CD4-positive, alpha-beta T cell treated with Interleukin-6 for 4 hours (primary cell): Measurements from ENCODE around the gene PDXP.
"Not testable (repeated sequence)": the region's sequence is repeated elsewhere in the genome, so short reads cannot be mapped to it uniquely, and the experiment has no call there.

Experiments
- DNase-seq: peaks from one replicate; pipeline ENCODE4 v3.0.0-alpha.2; 2020; ENCODE audit warnings: mixed read lengths

Gene PDXP

GRCh38 chr22:37675930-37676735, 17.6 kb downstream of the PDXP start:
- peak; percentile 26 for DNase-seq

DNA sequence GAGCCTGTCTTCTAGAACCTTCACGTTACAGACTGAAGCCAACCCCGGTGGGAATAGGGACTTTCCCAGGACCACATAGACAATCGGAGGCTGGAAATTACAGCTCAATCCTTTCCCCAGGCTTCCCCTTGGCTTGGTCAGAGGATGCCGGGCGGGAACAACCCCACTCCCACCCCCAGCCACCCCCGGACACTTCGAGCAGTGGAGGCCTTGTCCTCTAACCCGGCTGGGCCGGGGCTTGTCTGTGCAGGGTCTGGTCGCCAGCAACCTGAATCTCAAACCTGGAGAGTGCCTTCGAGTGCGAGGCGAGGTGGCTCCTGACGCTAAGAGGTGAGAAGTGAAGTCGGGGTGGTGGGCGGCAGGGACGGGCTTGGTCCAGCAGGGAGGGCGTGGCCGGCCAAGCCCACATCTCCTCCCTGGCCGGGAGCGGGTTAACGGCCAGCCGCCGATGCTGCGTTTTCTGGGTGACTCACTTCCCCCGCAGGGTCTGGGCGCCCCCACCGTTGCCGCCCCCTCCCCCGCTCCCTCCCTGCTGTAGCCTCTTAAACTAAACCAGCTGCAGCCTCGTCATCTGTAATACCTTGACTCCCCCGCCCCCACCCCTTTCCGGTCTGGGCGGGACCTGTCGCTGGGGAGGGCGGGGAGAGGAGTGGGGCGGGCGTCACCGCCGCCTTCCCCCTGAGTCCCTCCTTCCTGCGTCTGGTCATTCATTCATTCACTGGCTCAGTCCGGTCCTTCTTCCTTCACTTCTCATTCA, 18.4 kb downstream of the PDXP start:
- DNase-seq: peak; percentile 97

DNA sequence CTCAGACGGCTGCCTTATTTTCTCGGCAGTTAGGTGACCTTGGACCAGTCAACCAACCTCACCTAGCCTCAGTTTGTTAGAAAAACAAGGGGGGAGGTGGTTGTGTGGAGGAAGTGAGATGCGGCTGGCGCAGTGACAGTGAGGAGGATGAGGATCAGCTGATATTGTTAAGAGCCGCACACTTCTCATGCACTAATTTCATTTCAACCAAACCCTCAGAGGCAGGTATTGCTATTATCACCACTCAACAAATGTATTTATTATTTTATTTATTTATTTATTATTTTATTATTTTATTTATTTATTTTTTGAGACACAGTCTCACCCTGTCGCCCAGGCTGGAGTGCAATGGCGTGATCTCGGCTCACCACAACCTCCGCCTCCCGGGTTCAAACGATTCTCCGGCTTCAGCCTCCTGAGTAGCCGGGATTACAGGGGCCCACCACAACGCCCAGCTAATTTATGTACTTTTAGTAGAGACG, 19.0 kb downstream of the PDXP start:
- DNase-seq: no peak

- DNase-seq: no peak
Observed at GRCh38 chr22:37678372-37678771, 19.8 kb downstream of the PDXP start.

- DNase-seq: no peak
Observed at GRCh38 chr22:37679670-37680069, 21.1 kb downstream of the PDXP start.

GRCh38 chr22:37680191-37680851, 21.8 kb downstream of the PDXP start:
- DNase-seq: no peak

- DNase-seq: no peak
Observed at GRCh38 chr22:37681001-37681424, 22.5 kb downstream of the PDXP start.

DNA sequence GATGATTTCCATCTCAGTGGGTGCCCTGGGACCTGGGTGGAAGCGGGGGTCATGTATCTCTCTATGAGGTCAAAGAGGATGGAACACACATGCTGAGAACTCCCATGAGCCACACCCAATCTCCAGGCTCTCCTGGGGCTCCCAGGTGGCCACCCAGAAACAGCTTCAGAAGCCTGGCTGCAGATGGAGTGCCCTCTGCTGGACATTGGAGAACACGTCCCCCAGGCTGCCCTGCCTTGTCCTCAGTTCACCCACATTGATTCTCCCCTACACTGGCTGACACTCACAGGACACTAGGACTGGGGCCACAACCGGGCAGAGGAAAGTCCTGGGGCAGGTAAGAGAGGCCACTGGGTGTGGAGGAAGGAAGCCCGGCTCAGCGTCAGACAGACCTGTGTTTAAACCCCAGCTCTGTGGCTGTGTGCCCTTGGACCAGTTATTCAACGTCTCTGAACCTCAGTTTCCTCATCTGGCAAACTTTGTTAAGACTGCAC, 23.1 kb downstream of the PDXP start:
- peak; percentile 81 for DNase-seq

- DNase-seq: no peak
Observed at GRCh38 chr22:37684803-37685615, 26.5 kb downstream of the PDXP start.

DNA sequence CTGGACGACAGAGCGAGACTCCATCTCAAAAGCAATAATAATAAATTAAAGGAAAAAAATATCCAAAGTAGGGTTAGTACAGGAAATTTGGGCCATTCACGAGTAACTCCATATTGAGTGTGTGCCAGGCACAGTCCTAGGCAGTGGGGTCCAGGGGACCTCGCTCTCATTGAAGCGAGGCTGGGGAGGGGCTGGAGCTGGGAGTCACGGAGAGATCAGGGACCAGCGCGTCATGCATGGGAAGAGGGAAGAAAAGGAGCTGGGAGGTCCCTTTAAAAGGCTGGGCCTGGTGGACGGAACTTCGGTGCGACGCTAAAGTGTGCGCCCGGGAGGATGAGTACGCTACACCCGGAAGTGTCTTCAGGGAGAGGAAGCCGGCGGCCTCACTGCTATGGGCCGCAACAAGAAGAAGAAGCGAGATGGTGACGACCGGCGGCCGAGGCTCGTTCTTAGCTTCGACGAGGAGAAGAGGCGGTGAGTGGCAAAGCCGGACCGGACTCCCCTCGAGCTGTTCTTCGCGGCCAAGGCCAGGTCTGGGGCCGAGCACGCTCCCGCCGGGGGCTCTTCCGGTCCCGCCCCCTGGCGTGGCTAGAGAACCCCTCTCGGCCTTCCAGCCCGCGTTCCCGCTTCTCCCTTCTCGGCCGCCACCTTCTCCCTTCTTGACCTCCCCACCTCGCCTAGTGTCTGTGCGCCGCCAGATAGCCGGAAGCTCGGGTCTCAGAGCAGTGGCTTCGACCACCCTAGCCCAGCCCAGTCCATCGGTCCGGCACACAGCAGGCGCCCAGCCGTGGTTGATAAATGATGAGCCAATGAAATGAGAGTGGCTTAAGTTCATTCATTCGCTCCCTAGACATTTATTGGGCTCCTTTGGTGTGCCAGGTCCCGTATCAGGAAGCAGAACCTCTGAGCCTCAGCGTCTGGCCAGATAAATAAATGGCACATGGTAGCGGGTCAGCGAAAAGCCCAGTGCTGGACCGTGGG, 27.8 kb downstream of the PDXP start, which contains the start of gene NOL12:
Gene NOL12, plus strand, starts transcription at position 342 of the 981 bp plus-strand sequence. Its CDS starts 50 bp downstream, at position 392.
- DNase-seq: peak; percentile 79

DNA sequence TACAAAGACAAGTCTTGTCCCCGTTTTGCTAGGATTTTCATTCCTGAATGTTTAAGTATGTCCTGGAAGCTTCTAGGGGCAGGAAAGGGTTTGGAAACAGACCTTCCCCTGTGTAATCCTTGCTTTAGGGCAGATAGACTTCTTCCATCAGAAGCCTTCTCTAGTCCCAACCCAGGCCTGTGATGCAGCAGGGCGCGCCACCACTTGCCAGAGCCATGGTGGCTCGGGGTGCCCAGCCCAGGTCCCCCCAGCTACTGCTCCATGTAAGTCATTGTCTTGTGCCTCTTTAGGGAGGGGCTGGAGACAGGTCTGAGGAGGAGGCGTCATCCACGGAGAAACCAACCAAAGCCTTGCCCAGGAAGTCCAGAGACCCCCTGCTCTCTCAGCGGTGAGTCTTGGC, 31.9 kb downstream of the PDXP start:
- no peak for DNase-seq

- no peak for DNase-seq
Observed at GRCh38 chr22:37690901-37691504, 32.5 kb downstream of the PDXP start.

DNA sequence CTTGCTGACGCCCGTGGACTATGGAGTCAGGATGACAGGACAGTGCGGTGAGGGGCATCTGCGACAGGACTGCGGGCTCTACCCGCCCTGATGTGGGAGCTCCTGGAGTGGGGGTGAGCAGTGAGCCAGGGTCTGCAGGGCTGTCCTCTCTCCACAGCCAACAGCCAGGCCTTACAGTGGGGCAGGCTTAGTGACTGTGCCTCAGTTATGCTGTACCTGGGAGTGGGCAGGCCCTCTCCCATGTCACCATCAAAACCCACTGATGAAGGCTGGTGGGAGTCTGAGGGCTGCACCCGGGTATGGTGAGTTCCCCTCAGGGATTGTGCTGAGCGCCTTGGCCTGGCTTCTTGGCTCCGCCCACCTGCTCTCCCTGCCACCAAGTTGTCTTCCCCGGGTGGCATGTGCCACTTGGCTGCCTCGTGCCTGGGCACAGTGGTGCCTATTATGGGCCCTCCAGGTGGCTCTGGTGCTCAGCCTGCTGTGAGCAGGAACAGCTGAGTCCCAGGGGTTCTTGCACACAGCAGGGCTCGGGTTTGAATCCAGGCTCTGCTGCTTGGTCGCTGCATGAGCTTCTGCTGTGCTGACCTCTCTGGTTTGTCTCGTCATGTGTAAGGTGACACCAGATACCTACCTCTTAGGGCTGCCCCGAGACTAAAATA, 34.2 kb downstream of the PDXP start:
- DNase-seq: no peak

- not testable (repeated sequence) for DNase-seq
Observed at GRCh38 chr22:37694131-37694530, 35.6 kb downstream of the PDXP start.

DNA sequence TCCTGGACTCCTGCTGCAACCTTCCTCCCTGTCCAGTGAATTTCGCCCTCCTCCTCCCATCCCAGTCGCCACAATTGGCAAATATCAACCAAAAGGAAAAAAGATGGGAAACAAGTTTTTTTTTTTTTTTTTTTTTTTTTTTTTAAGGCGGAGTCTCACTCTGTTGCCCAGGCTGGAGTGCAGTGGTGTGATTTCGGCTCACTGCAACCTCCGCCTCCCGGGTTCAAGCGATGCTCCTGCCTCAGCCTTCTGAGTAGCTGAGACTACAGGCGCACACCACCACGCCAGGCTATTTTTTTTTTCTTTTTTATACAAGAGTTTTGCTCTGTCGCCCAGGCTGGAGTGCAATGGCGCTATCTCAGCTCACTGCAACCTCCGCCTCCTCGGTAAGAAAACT, 37.7 kb downstream of the PDXP start:
- DNase-seq: not testable (repeated sequence)

DNA sequence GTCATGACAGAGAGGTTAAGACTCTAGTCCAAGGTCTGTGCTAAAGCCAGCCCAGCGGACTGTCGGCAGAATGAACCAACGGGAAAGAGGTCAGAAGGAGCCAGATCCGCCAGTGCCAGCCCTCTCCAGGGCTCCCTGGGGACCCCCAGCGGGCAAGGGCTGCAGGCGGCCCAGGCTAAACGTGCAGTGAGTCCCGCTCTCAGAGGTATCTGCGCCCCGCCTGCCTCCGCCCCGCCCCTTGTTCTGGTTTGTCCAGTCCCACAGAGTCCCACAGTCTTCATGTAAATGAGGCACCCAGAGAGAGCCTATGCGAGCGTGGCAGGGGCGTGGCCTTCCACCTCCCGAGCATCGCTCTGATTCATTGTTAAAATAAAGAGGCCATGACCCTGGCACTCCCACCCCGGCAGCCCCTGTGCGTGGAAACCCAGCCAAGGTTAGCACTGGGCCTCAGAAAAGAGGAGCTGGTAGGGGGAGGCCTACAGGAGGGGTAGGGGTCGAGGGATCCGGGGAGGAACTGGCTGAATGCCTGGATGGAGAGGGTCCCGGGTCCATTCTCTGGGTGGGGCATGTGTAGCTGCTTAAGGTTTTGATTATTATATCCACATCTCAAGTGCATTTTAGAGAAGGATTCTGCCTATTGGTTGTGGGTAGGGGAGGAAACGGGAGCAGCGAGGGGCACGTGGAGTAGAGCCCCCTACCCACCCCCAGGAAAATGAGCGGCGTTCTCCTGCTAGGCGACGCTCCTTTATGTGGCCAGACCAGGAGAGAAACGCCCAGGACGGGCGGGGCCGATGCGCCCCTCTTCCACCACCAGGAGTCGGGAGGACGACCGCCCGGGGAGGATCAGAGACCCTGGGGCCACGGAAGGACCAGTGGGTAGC, 38.4 kb downstream of the PDXP start, which contains the start of gene TRIOBP:
Gene TRIOBP, plus strand, starts transcription at position 392 of the 881 bp plus-strand sequence. CDS start 4,318 bp downstream, outside the sequence.
- peak; percentile 91 for DNase-seq

GRCh38 chr22:37697538-37697835, 39.0 kb downstream of the PDXP start:
- DNase-seq: no peak

DNA sequence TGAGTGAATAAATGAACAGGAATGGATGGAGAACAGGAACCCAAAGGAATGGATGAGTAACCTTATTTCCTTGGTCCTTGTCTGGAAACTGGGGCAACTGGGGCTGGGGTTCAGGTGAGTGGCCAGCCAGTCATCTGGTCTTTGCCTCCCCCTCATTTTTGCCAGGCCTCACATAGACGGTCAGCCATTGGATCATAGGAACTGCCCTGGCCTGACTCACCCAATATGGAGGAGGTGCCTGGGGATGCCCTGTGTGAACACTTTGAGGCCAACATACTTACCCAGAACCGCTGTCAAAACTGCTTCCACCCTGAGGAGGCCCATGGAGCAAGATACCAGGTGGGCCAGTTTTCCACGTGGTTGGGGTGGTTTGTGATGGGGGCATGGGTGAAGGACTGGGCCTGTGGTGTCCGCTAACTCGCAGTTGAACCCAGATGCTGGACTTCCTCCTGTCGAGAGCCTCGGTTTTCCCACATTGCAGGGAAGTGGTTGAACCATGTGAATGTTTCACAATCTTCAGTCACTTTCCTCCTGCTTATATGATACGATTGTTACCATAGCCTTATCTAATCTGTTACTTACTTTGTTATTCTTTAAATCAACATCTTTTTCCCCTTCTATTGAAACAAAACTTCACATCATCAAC, 42.7 kb downstream of the PDXP start:
- DNase-seq: no peak
